Measurements from ENCODE around the gene N4BP2L2. TPM values are rescaled to one million over a fixed set of nuclear protein-coding genes. Genes with fewer than 3 reads are reported as not detected.

The N4BP2L2 gene
- total RNA-seq, 1 donor from 2014 or later, result 98.7 TPM

- no peak for DNase-seq
Measured at GRCh38 chr13:32528358-32528757, 10.2 kb downstream of the N4BP2L2 start.

GRCh38 chr13:32527151-32527550 lies 11.4 kb downstream of the N4BP2L2 start:
- no peak for DNase-seq

GRCh38 chr13:32525766-32526165 lies 12.8 kb downstream of the N4BP2L2 start:
- DNase-seq, result no peak

GRCh38 chr13:32515246-32515645 lies 23.3 kb downstream of the N4BP2L2 start:
- DNase-seq, result no peak

- no peak for DNase-seq
Measured at GRCh38 chr13:32511482-32511881, 27.1 kb downstream of the N4BP2L2 start.

GRCh38 chr13:32504876-32505275 lies 33.7 kb downstream of the N4BP2L2 start:
- no peak for DNase-seq

- no peak for DNase-seq
Measured at GRCh38 chr13:32504263-32504662, 34.3 kb downstream of the N4BP2L2 start.

GRCh38 chr13:32503727-32504126 lies 34.9 kb downstream of the N4BP2L2 start:
- DNase-seq, result no peak

GRCh38 chr13:32501064-32501463 lies 37.5 kb downstream of the N4BP2L2 start:
- DNase-seq, result no peak

GRCh38 chr13:32499538-32500210 lies 38.9 kb downstream of the N4BP2L2 start:
- no peak for DNase-seq

- no peak for DNase-seq
Measured at GRCh38 chr13:32497589-32497988, 41.0 kb downstream of the N4BP2L2 start.

- DNase-seq, result no peak
Measured at GRCh38 chr13:32496599-32497160, 41.9 kb downstream of the N4BP2L2 start.

GRCh38 chr13:32495841-32496240 lies 42.8 kb downstream of the N4BP2L2 start:
- no peak for DNase-seq

- DNase-seq, result no peak
Measured at GRCh38 chr13:32495429-32495828, 43.2 kb downstream of the N4BP2L2 start.

GRCh38 chr13:32491028-32491427 lies 47.6 kb downstream of the N4BP2L2 start:
- DNase-seq, result no peak

- no peak for DNase-seq
Measured at GRCh38 chr13:32476892-32477291, 61.7 kb downstream of the N4BP2L2 start.

GRCh38 chr13:32476021-32476731 lies 62.4 kb downstream of the N4BP2L2 start:
- DNase-seq, result no peak

GRCh38 chr13:32474999-32475792 lies 63.4 kb downstream of the N4BP2L2 start:
- DNase-seq, result no peak

- DNase-seq, result no peak
Measured at GRCh38 chr13:32473650-32474049, 64.9 kb downstream of the N4BP2L2 start.

GRCh38 chr13:32472194-32472621 lies 66.4 kb downstream of the N4BP2L2 start:
- DNase-seq, result no peak

GRCh38 chr13:32471187-32471922 lies 67.2 kb downstream of the N4BP2L2 start:
- DNase-seq, result no peak

GRCh38 chr13:32468502-32469142 lies 70.0 kb downstream of the N4BP2L2 start:
- no peak for DNase-seq

Data from dermis blood vessel endothelial cell (primary cell).